PFSK-1 (cell line): ENCODE data around the gene FAM124B.

Experiments
- SIN3A ChIP-seq: IDR thresholded peaks from 2 replicates; pipeline ENCODE4 v1.6.1; 2012; ENCODE audit warnings: mild to moderate bottlenecking, low read length, moderate library complexity, borderline replicate concordance; ENCODE audit not compliant: insufficient read depth
- TAF1 ChIP-seq: IDR thresholded peaks from 2 replicates; pipeline ENCODE4 v1.6.1; 2012; ENCODE audit warnings: low read length, control low read depth, borderline replicate concordance; ENCODE audit not compliant: insufficient read depth

GRCh38 chr2:224345492-224345891 lies 56.4 kb downstream of the FAM124B start:
- TF ChIP-seq TAF1 (no peak), SIN3A (no peak)
